Measurements from ENCODE around the gene HPCAL4.

GRCh38 chr1:39646232-39647081, 44.8 kb downstream of the HPCAL4 start:
- TF ChIP-seq POLR2A (IDR thresholded peaks at IDR 0.05; ENCODE audit: low read depth, low read length) = no peak
- no peak for TF ChIP-seq POLR2AphosphoS5 (IDR thresholded peaks at IDR 0.05; ENCODE audit: low read depth, low read length)
- no peak for TF ChIP-seq TAF1 (IDR thresholded peaks at IDR 0.05; ENCODE audit: borderline replicate concordance, low read depth, low read length)
